GM19193 (cell line): ENCODE results near the gene NPL.

Source experiments
- POLR2A ChIP-seq: IDR thresholded peaks from 4 replicates; pipeline ENCODE4 v1.6.1; 2011; ENCODE audit not compliant: insufficient read depth, insufficient read length; ENCODE audit errors: extremely low read depth

The NPL gene

GRCh38 chr1:182766050-182766449, 23.5 kb upstream of the NPL start:
- no peak for TF ChIP-seq POLR2A

- no peak for TF ChIP-seq POLR2A
Measured at GRCh38 chr1:182766881-182767645, 22.5 kb upstream of the NPL start.

- no peak for TF ChIP-seq POLR2A
Measured at GRCh38 chr1:182768963-182769362, 20.6 kb upstream of the NPL start.

- no peak for TF ChIP-seq POLR2A
Measured at GRCh38 chr1:182770232-182770631, 19.3 kb upstream of the NPL start.

GRCh38 chr1:182771187-182771984, 18.2 kb upstream of the NPL start:
- no peak for TF ChIP-seq POLR2A

- no peak for TF ChIP-seq POLR2A
Measured at GRCh38 chr1:182777386-182777785, 12.2 kb upstream of the NPL start.

- no peak for TF ChIP-seq POLR2A
Measured at GRCh38 chr1:182778862-182779261, 10.7 kb upstream of the NPL start.

- TF ChIP-seq POLR2A: no peak
Measured at GRCh38 chr1:182779530-182779929, 10.0 kb upstream of the NPL start.

GRCh38 chr1:182781841-182782586, 7.6 kb upstream of the NPL start:
- no peak for TF ChIP-seq POLR2A

- TF ChIP-seq POLR2A: no peak
Measured at GRCh38 chr1:182782587-182782913, 7.0 kb upstream of the NPL start.

GRCh38 chr1:182783068-182783467, 6.5 kb upstream of the NPL start:
- no peak for TF ChIP-seq POLR2A

- TF ChIP-seq POLR2A: no peak
Measured at GRCh38 chr1:182784556-182785171, 4.9 kb upstream of the NPL start.

GRCh38 chr1:182785181-182785580, 4.4 kb upstream of the NPL start:
- TF ChIP-seq POLR2A: no peak

- TF ChIP-seq POLR2A: no peak
Measured at GRCh38 chr1:182786223-182786994, 3.2 kb upstream of the NPL start.
